Liver (tissue), 9 donors: Measurements from ENCODE around the gene SLC5A9. TPM values are rescaled to one million over a fixed set of nuclear protein-coding genes. Genes with fewer than 3 reads are reported as not detected.

Source experiments
- DNase-seq: peaks from one replicate; pipeline ENCODE4 v3.0.0-alpha.2; 2017; ENCODE audit warnings: low spot score
- H3K27ac ChIP-seq, 2 donors: one replicate each; pipeline ENCODE4 v1.7.0; 2013; ENCODE audit warnings: inconsistent platforms in 2 of 2, low read length in 2 of 2, control low read depth in 1 of 2, low read depth in 1 of 2, mild to moderate bottlenecking in 1 of 2
- H3K27me3 ChIP-seq, 4 donors: one replicate each; pipeline versions ENCODE4 v1.6.1 to v1.7.0; 2013; ENCODE audit warnings: low read length in 3 of 4, inconsistent platforms in 1 of 4, mild to moderate bottlenecking in 1 of 4, moderate library complexity in 1 of 4; ENCODE audit not compliant: control insufficient read depth in 4 of 4, insufficient read depth in 4 of 4
- H3K36me3 ChIP-seq, 4 donors: one replicate each; pipeline versions ENCODE4 v1.6.1 to v1.7.0; 2013; ENCODE audit warnings: low read length in 3 of 4, mild to moderate bottlenecking in 3 of 4, low read depth in 1 of 4, moderate library complexity in 1 of 4; ENCODE audit not compliant: control insufficient read depth in 4 of 4, insufficient read depth in 3 of 4
- H3K4me1 ChIP-seq, 4 donors: one replicate each; pipeline versions ENCODE4 v1.6.1 to v1.7.0; 2013; ENCODE audit warnings: low read length in 3 of 4, mild to moderate bottlenecking in 3 of 4, moderate library complexity in 1 of 4; ENCODE audit not compliant: control insufficient read depth in 4 of 4, insufficient read depth in 4 of 4
- H3K4me3 ChIP-seq, 3 donors: one replicate each; pipeline versions ENCODE4 v1.6.1 to v1.7.0; 2013; ENCODE audit warnings: low read length in 3 of 3, control low read depth in 1 of 3, low read depth in 1 of 3, mild to moderate bottlenecking in 1 of 3
- H3K9ac ChIP-seq, 2 donors: one replicate each; pipeline ENCODE4 v1.7.0; 2013; ENCODE audit warnings: low read length in 2 of 2, mild to moderate bottlenecking in 2 of 2, moderate library complexity in 2 of 2, control low read depth in 1 of 2, low read depth in 1 of 2
- H3K9me3 ChIP-seq, 4 donors: one replicate each; pipeline versions ENCODE4 v1.6.1 to v1.7.0; 2013; ENCODE audit warnings: low read length in 3 of 4; ENCODE audit not compliant: control insufficient read depth in 4 of 4
- EGR1 ChIP-seq, 2 donors: IDR thresholded peaks; 2 replicates each; pipeline ENCODE4 v1.6.1; 2016 to 2018; ENCODE audit warnings: antibody characterized with exemption in 2 of 2, low read depth in 2 of 2
- FOXA1 ChIP-seq: IDR thresholded peaks from 2 replicates; pipeline ENCODE4 v1.6.1; 2016; ENCODE audit warnings: antibody characterized with exemption
- FOXA2 ChIP-seq: IDR thresholded peaks from 2 replicates; pipeline ENCODE4 v1.6.1; 2016; ENCODE audit warnings: antibody characterized with exemption
- GABPA ChIP-seq, 2 donors: IDR thresholded peaks in 1 of 2; conservative IDR thresholded peaks in 1 of 2; 2 replicates each; pipeline ENCODE4 v1.6.1; 2016; ENCODE audit warnings: antibody characterized with exemption in 2 of 2, mild to moderate bottlenecking in 1 of 2, moderate library complexity in 1 of 2
- HNF4A ChIP-seq, 2 donors: conservative IDR thresholded peaks; 2 replicates each; pipeline ENCODE4 v1.6.1; 2016; ENCODE audit warnings: antibody characterized with exemption in 2 of 2, mild to moderate bottlenecking in 2 of 2
- HNF4G ChIP-seq: IDR thresholded peaks from 2 replicates; pipeline ENCODE4 v1.6.1; 2016; ENCODE audit warnings: antibody characterized with exemption
- JUND ChIP-seq, 2 donors: IDR thresholded peaks; 2 replicates each; pipeline ENCODE4 v1.6.1; 2016; ENCODE audit warnings: antibody characterized with exemption in 2 of 2
- NR2F2 ChIP-seq: IDR thresholded peaks from 2 replicates; pipeline ENCODE4 v1.6.1; 2016; ENCODE audit warnings: antibody characterized with exemption
- RAD21 ChIP-seq, 2 donors: IDR thresholded peaks; 2 replicates each; pipeline ENCODE4 v1.6.1; 2016; ENCODE audit warnings: antibody characterized with exemption in 2 of 2, mild to moderate bottlenecking in 2 of 2
- RXRA ChIP-seq, 2 donors: IDR thresholded peaks; 2 replicates each; pipeline ENCODE4 v1.6.1; 2017 to 2018; ENCODE audit warnings: antibody characterized with exemption in 2 of 2, mild to moderate bottlenecking in 1 of 2
- SP1 ChIP-seq: IDR thresholded peaks from 2 replicates; pipeline ENCODE4 v1.6.1; 2018; ENCODE audit warnings: antibody characterized with exemption, mild to moderate bottlenecking
- TAF1 ChIP-seq: conservative IDR thresholded peaks from 2 replicates; pipeline ENCODE4 v1.6.1; 2016; ENCODE audit warnings: antibody characterized with exemption, mild to moderate bottlenecking
- YY1 ChIP-seq: IDR thresholded peaks from 2 replicates; pipeline ENCODE4 v1.6.1; 2016; ENCODE audit warnings: antibody characterized with exemption, mild to moderate bottlenecking
- WGBS: extraction: QIAGEN DNeasy Blood & Tissue Kit; methylation state at CpG from one replicate; pipeline ENCODE4 v1.1.7; 2013; 5-methylcytosine and 5-hydroxymethylcytosine counted together
- polyA plus RNA-seq, 2 donors: library from polyadenylated mRNA; stranded (reverse) in 1 of 2; unstranded in 1 of 2; fragments of 200-250 nt in 1 of 2; fragments of >200 nt in 1 of 2; fragmentation: Nextera tagmentation in 1 of 2; extraction: Ambion mirVana in 1 of 2; gene quantifications; one replicate each; pipeline versions ENCODE4 v1.2.1 to v1.2.3, GENCODE V29; 2013 to 2015
- total RNA-seq, 2 donors: library from RNA; depleted of rRNA; stranded (reverse); fragments of >200 nt; gene quantifications; one replicate each; pipeline ENCODE4 v1.2.3, GENCODE V29; 2014
- TF ChIP-seq, protein P1 (sequence below): IDR thresholded peaks from 2 replicates; pipeline ENCODE4 v1.6.1; 2016; ENCODE audit warnings: antibody characterized with exemption, mild to moderate bottlenecking
- TF ChIP-seq, protein P2 (sequence below): IDR thresholded peaks from 2 replicates; pipeline ENCODE4 v1.6.1; 2016; ENCODE audit warnings: antibody characterized with exemption
- TF ChIP-seq, protein P3 (sequence below): fragments of 150-350 bp; IDR thresholded peaks from 2 replicates; pipeline ENCODE4 v1.5.1; 2017; ENCODE audit warnings: improper control_type of control experiment, low read depth, low read length; ENCODE audit not compliant: missing input control
- TF ChIP-seq, protein P4 (sequence below): IDR thresholded peaks from 2 replicates; pipeline ENCODE4 v1.6.1; 2016; ENCODE audit warnings: antibody characterized with exemption
- TF ChIP-seq, protein P5 (sequence below): IDR thresholded peaks from 2 replicates; pipeline ENCODE4 v1.6.1; 2016; ENCODE audit warnings: antibody characterized with exemption
- donor health status: healthy.
- donor health status: healthy.
- donor health status: healthy.
- donor health status: healthy.
- donor health status: healthy.

Gene SLC5A9
- total and polyA plus RNA-seq, 4 donors: 0.78 to 6.5 (median 6.0) TPM

DNA sequence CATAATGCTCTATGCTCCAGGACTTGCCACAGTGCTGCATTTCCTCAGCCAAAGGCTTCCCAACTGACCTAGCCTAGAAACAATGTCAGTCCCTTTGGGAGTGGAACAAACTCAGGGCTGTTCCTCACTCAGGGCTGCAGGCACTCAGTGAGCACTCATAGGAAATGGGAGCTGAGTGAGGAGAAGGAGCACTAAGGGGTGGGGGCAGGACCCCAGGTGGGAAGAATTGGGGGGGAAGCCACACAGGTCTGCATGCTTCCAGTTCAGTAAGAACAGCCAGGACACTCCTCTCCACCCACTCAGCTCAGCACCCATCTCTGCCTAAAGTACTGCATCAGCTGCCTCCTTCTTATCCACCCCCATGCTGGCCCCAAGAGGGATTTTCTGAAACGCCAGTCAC, 7.3 kb upstream of the SLC5A9 start (continued):
- TF ChIP-seq, protein P1, sequence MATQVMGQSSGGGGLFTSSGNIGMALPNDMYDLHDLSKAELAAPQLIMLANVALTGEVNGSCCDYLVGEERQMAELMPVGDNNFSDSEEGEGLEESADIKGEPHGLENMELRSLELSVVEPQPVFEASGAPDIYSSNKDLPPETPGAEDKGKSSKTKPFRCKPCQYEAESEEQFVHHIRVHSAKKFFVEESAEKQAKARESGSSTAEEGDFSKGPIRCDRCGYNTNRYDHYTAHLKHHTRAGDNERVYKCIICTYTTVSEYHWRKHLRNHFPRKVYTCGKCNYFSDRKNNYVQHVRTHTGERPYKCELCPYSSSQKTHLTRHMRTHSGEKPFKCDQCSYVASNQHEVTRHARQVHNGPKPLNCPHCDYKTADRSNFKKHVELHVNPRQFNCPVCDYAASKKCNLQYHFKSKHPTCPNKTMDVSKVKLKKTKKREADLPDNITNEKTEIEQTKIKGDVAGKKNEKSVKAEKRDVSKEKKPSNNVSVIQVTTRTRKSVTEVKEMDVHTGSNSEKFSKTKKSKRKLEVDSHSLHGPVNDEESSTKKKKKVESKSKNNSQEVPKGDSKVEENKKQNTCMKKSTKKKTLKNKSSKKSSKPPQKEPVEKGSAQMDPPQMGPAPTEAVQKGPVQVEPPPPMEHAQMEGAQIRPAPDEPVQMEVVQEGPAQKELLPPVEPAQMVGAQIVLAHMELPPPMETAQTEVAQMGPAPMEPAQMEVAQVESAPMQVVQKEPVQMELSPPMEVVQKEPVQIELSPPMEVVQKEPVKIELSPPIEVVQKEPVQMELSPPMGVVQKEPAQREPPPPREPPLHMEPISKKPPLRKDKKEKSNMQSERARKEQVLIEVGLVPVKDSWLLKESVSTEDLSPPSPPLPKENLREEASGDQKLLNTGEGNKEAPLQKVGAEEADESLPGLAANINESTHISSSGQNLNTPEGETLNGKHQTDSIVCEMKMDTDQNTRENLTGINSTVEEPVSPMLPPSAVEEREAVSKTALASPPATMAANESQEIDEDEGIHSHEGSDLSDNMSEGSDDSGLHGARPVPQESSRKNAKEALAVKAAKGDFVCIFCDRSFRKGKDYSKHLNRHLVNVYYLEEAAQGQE: no peak
- TF ChIP-seq, protein P2, sequence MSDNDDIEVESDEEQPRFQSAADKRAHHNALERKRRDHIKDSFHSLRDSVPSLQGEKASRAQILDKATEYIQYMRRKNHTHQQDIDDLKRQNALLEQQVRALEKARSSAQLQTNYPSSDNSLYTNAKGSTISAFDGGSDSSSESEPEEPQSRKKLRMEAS: no peak
- TF ChIP-seq, protein P3, sequence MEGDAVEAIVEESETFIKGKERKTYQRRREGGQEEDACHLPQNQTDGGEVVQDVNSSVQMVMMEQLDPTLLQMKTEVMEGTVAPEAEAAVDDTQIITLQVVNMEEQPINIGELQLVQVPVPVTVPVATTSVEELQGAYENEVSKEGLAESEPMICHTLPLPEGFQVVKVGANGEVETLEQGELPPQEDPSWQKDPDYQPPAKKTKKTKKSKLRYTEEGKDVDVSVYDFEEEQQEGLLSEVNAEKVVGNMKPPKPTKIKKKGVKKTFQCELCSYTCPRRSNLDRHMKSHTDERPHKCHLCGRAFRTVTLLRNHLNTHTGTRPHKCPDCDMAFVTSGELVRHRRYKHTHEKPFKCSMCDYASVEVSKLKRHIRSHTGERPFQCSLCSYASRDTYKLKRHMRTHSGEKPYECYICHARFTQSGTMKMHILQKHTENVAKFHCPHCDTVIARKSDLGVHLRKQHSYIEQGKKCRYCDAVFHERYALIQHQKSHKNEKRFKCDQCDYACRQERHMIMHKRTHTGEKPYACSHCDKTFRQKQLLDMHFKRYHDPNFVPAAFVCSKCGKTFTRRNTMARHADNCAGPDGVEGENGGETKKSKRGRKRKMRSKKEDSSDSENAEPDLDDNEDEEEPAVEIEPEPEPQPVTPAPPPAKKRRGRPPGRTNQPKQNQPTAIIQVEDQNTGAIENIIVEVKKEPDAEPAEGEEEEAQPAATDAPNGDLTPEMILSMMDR: no peak
- TF ChIP-seq, protein P4, sequence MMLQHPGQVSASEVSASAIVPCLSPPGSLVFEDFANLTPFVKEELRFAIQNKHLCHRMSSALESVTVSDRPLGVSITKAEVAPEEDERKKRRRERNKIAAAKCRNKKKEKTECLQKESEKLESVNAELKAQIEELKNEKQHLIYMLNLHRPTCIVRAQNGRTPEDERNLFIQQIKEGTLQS: no peak

DNA sequence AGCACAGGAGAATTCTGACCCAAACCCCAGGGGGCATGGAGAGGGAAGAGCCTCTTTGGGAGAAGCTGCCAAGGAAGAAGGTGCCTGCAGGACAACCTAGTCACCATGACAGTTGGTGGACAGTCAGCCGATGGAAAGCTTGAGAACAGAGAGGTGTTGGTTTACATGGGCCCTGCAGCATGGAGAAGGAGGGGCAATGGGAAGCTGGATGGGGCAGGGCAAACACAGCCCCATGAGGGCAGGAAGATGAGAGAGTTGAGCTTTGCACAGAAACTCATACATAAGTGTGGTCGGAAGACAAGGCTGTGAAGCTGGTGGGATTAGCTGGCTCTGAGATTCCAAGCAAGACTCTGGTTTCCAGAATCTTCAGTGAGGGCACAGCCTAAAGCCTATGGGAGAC, 6.6 kb upstream of the SLC5A9 start:
- TF ChIP-seq EGR1 (IDR thresholded peaks at IDR 0.05; ENCODE audit: low read depth in 2 of 2) (no peak), HNF4G (no peak), GABPA (IDR thresholded peaks at IDR 0.05 in 1 of 2, conservative IDR thresholded peaks at IDR 0.05 in 1 of 2) (no peak), FOXA1 (no peak), TAF1 (no peak), FOXA2 (no peak), SP1 (no peak), RAD21 (IDR thresholded peaks at IDR 0.05) (no peak), HNF4A (conservative IDR thresholded peaks at IDR 0.05) (no peak), YY1 (no peak), RXRA (IDR thresholded peaks at IDR 0.05) (no peak), NR2F2 (no peak), JUND (IDR thresholded peaks at IDR 0.05) (no peak)
- TF ChIP-seq, protein P1: no peak
- TF ChIP-seq, protein P5, sequence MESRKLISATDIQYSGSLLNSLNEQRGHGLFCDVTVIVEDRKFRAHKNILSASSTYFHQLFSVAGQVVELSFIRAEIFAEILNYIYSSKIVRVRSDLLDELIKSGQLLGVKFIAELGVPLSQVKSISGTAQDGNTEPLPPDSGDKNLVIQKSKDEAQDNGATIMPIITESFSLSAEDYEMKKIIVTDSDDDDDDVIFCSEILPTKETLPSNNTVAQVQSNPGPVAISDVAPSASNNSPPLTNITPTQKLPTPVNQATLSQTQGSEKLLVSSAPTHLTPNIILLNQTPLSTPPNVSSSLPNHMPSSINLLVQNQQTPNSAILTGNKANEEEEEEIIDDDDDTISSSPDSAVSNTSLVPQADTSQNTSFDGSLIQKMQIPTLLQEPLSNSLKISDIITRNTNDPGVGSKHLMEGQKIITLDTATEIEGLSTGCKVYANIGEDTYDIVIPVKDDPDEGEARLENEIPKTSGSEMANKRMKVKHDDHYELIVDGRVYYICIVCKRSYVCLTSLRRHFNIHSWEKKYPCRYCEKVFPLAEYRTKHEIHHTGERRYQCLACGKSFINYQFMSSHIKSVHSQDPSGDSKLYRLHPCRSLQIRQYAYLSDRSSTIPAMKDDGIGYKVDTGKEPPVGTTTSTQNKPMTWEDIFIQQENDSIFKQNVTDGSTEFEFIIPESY: no peak
- TF ChIP-seq, protein P4: no peak
- TF ChIP-seq, protein P2: no peak
- TF ChIP-seq, protein P3: no peak
- no peaks in the 10 kb centered on the region for H3K36me3 ChIP-seq
- H3K27ac ChIP-seq: no peak overlapping the region
- peaks cover 0 to 4% (median 0%) of the 10 kb centered on the region in 4 donors for H3K4me1 ChIP-seq
- no peak overlapping the region for H3K9ac ChIP-seq
- no peaks in the 10 kb centered on the region for H3K9me3 ChIP-seq
- no peak overlapping the region for H3K4me3 ChIP-seq
- WGBS: 96% methylated on average over 2 of the region's 2 CpGs
- H3K27me3 ChIP-seq: no peaks in the 10 kb centered on the region
- no peak for DNase-seq
